K562 (cell line): ENCODE data around the gene WHAMM. TPM values are rescaled to one million over a fixed set of nuclear protein-coding genes. Genes with fewer than 3 reads are reported as not detected.

Source experiments
- ARHGAP35 ChIP-seq: fragments of 450-650 bp; IDR thresholded peaks from 2 replicates; pipeline ENCODE4 v1.6.1; 2018; ENCODE audit not compliant: partially characterized antibody
- CC2D1A ChIP-seq: fragments of 450-650 bp; IDR thresholded peaks from 2 replicates; pipeline ENCODE4 v1.6.1; 2017; ENCODE audit warnings: mild to moderate bottlenecking
- ETV1 ChIP-seq: fragments of 450-650 bp; conservative IDR thresholded peaks from 2 replicates; pipeline ENCODE4 v1.6.1; 2016; ENCODE audit warnings: missing genetic modification characterization, control low read depth, low read depth, missing compliant biosample characterization
- KLF6 ChIP-seq: fragments of 250-450 bp; sonication (Bioruptor Pico); IDR thresholded peaks from 2 replicates; pipeline ENCODE4 v1.4.0; 2020; ENCODE audit warnings: mild to moderate bottlenecking, moderate library complexity, borderline replicate concordance
- NCOA4 ChIP-seq: fragments of 450-650 bp; IDR thresholded peaks from 2 replicates; pipeline ENCODE4 v1.6.1; 2018; ENCODE audit warnings: mild to moderate bottlenecking; ENCODE audit not compliant: partially characterized antibody
- TEAD1 ChIP-seq, 2 experiments: fragments of 450-650 bp in 1 of 2; sonication (generic) in 1 of 2; formaldehyde crosslinking; IDR thresholded peaks; 2 replicates each; pipeline versions ENCODE4 v1.4.0 to v1.8.0; 2020 to 2022; ENCODE audit warnings: mild to moderate bottlenecking in 2 of 2, missing genetic modification reagents in 1 of 2
- U2AF2 ChIP-seq: fragments of 200-400 bp; formaldehyde crosslinking; optimal IDR thresholded peaks from 2 replicates; pipeline ENCODE3; 2017; ENCODE audit warnings: low read depth, mild to moderate bottlenecking, low read length
- ZKSCAN8 ChIP-seq: fragments of 200-800 bp; sonication (Bioruptor generic); IDR thresholded peaks from 2 replicates; pipeline ENCODE4 v1.6.1; 2016; ENCODE audit warnings: missing genetic modification characterization, missing compliant biosample characterization
- ZNF12 ChIP-seq: sonication (generic); formaldehyde crosslinking; IDR thresholded peaks from 2 replicates; pipeline ENCODE4 v1.4.0; 2020; ENCODE audit warnings: mild to moderate bottlenecking, missing genetic modification reagents
- ZNF124 ChIP-seq: sonication (generic); formaldehyde crosslinking; IDR thresholded peaks from 2 replicates; pipeline ENCODE4 v1.8.1; 2022; ENCODE audit warnings: missing genetic modification reagents
- ZNF507 ChIP-seq: conservative IDR thresholded peaks from 2 replicates; pipeline ENCODE4 v1.6.1; 2017; ENCODE audit warnings: missing genetic modification characterization, missing compliant biosample characterization
- ZNF75A ChIP-seq: fragments of 450-650 bp; formaldehyde crosslinking; IDR thresholded peaks from 2 replicates; pipeline ENCODE4 v1.4.0; 2020; ENCODE audit warnings: mild to moderate bottlenecking
- ZNF778 ChIP-seq: fragments of 450-650 bp; formaldehyde crosslinking; IDR thresholded peaks from 2 replicates; pipeline ENCODE4 v1.4.0; 2020; ENCODE audit warnings: mild to moderate bottlenecking, moderate library complexity
- ZNF830 ChIP-seq: fragments of 250-450 bp; sonication (Bioruptor Pico); IDR thresholded peaks from 2 replicates; pipeline ENCODE4 v1.5.0; 2021; ENCODE audit warnings: mild to moderate bottlenecking
- polyA plus RNA-seq, 8 experiments: library from polyadenylated mRNA; depleted of rRNA in 4 of 8; stranded (reverse) in 5 of 8; unstranded in 3 of 8; fragments of >200 nt; fragmentation: Nextera tagmentation in 2 of 8; fragmentation: Illumina TruSeq in 1 of 8; extraction: Ambion mirVana in 2 of 8; extraction: Trizol in 1 of 8; gene quantifications; 2 replicates each; pipeline versions ENCODE4 v1.2.1 to v1.2.3, GENCODE V29; 2011 to 2014; ENCODE audit warnings: inconsistent platforms in 1 of 8, missing spikeins in 1 of 8
- total RNA-seq, 7 experiments: library from RNA; depleted of rRNA in 6 of 7; stranded (reverse); fragments of >200 nt in 6 of 7; fragmentation: Illumina TruSeq in 2 of 7; extraction: Trizol in 2 of 7; gene quantifications; 2 replicates each; pipeline versions ENCODE4 v1.2.1 to v1.2.3, GENCODE V29; 2011 to 2021; ENCODE audit warnings: low replicate concordance in 1 of 7
- TF ChIP-seq, protein P1 (sequence below): fragments of 450-650 bp; IDR thresholded peaks from 2 replicates; pipeline ENCODE4 v1.6.1; 2018; ENCODE audit not compliant: partially characterized antibody
- TF ChIP-seq, protein P2 (sequence below): IDR thresholded peaks from 2 replicates; pipeline ENCODE4 v1.6.1; 2011; ENCODE audit warnings: borderline replicate concordance, low read depth, mild to moderate bottlenecking, moderate library complexity, low read length; ENCODE audit not compliant: insufficient read depth, poor library complexity, severe bottlenecking
- TF ChIP-seq, protein P3 (sequence below): sonication (generic); formaldehyde crosslinking; IDR thresholded peaks from 2 replicates; pipeline ENCODE4 v1.8.0; 2022; ENCODE audit warnings: mild to moderate bottlenecking, missing genetic modification reagents, borderline replicate concordance
- TF ChIP-seq, protein P4 (sequence below): fragments of 200-800 bp; sonication (Bioruptor generic); IDR thresholded peaks from 2 replicates; pipeline ENCODE4 v1.6.1; 2017; ENCODE audit warnings: missing genetic modification characterization, missing compliant biosample characterization
- TF ChIP-seq, protein P5 (sequence below): fragments of 250-450 bp; sonication (Bioruptor Pico); IDR thresholded peaks from 2 replicates; pipeline ENCODE4 v1.4.0; 2020

The WHAMM gene
- total and polyA plus RNA-seq, 9 of the 15 experiments (the other 6 are each of a cell fraction or from before 2014, with no cell fraction given), result 2.0 to 4.8 (median 3.6) TPM

DNA sequence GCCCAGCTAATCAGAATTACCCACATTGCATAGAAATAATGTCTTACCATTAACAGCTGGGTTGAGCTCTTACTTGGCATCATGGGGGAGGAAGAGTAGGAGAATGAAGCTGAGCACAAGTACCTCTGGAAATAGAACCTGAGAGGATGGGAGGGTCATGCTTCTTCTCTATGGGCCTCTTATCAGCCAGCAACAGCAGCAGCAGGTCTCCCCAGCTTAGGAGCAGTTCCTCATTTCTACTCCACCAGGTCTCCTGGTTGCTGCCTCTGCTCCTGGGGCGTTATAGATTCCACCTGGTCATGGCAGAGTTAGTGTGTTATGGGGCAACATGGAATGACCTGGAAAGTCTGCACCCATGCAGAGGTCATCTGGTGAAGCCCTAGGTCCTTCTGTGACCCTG, 6.9 kb upstream of the WHAMM start (continued):
- TF ChIP-seq, protein P1, sequence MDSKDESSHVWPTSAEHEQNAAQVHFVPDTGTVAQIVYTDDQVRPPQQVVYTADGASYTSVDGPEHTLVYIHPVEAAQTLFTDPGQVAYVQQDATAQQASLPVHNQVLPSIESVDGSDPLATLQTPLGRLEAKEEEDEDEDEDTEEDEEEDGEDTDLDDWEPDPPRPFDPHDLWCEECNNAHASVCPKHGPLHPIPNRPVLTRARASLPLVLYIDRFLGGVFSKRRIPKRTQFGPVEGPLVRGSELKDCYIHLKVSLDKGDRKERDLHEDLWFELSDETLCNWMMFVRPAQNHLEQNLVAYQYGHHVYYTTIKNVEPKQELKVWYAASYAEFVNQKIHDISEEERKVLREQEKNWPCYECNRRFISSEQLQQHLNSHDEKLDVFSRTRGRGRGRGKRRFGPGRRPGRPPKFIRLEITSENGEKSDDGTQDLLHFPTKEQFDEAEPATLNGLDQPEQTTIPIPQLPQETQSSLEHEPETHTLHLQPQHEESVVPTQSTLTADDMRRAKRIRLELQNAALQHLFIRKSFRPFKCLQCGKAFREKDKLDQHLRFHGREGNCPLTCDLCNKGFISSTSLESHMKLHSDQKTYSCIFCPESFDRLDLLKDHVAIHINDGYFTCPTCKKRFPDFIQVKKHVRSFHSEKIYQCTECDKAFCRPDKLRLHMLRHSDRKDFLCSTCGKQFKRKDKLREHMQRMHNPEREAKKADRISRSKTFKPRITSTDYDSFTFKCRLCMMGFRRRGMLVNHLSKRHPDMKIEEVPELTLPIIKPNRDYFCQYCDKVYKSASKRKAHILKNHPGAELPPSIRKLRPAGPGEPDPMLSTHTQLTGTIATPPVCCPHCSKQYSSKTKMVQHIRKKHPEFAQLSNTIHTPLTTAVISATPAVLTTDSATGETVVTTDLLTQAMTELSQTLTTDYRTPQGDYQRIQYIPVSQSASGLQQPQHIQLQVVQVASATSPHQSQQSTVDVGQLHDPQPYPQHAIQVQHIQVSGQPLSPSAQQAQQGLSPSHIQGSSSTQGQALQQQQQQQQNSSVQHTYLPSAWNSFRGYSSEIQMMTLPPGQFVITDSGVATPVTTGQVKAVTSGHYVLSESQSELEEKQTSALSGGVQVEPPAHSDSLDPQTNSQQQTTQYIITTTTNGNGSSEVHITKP, result no peak
- no peak for TF ChIP-seq ZNF778 (CRISPR knock-in tag)
- TF ChIP-seq, protein P2, sequence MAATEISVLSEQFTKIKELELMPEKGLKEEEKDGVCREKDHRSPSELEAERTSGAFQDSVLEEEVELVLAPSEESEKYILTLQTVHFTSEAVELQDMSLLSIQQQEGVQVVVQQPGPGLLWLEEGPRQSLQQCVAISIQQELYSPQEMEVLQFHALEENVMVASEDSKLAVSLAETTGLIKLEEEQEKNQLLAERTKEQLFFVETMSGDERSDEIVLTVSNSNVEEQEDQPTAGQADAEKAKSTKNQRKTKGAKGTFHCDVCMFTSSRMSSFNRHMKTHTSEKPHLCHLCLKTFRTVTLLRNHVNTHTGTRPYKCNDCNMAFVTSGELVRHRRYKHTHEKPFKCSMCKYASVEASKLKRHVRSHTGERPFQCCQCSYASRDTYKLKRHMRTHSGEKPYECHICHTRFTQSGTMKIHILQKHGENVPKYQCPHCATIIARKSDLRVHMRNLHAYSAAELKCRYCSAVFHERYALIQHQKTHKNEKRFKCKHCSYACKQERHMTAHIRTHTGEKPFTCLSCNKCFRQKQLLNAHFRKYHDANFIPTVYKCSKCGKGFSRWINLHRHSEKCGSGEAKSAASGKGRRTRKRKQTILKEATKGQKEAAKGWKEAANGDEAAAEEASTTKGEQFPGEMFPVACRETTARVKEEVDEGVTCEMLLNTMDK, result no peak
- peak; percentile 29; the same call in 1 of the 2 replicates for TF ChIP-seq CC2D1A
- TF ChIP-seq NCOA4, result no peak
- TF ChIP-seq ZNF75A (CRISPR knock-in tag), result no peak
- TF ChIP-seq U2AF2, result no peak
- TF ChIP-seq ZNF124, result no peak
- no peak for TF ChIP-seq ARHGAP35
- TF ChIP-seq ZNF507, result no peak
- TF ChIP-seq ZNF830 (CRISPR knock-in tag), result no peak
- no peak for TF ChIP-seq ZNF12 (CRISPR knock-in tag)
- TF ChIP-seq, protein P3, sequence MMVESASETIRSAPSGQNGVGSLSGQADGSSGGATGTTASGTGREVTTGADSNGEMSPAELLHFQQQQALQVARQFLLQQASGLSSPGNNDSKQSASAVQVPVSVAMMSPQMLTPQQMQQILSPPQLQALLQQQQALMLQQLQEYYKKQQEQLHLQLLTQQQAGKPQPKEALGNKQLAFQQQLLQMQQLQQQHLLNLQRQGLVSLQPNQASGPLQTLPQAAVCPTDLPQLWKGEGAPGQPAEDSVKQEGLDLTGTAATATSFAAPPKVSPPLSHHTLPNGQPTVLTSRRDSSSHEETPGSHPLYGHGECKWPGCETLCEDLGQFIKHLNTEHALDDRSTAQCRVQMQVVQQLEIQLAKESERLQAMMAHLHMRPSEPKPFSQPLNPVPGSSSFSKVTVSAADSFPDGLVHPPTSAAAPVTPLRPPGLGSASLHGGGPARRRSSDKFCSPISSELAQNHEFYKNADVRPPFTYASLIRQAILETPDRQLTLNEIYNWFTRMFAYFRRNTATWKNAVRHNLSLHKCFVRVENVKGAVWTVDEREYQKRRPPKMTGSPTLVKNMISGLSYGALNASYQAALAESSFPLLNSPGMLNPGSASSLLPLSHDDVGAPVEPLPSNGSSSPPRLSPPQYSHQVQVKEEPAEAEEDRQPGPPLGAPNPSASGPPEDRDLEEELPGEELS (CRISPR knock-in tag), result no peak
- TF ChIP-seq, protein P4, sequence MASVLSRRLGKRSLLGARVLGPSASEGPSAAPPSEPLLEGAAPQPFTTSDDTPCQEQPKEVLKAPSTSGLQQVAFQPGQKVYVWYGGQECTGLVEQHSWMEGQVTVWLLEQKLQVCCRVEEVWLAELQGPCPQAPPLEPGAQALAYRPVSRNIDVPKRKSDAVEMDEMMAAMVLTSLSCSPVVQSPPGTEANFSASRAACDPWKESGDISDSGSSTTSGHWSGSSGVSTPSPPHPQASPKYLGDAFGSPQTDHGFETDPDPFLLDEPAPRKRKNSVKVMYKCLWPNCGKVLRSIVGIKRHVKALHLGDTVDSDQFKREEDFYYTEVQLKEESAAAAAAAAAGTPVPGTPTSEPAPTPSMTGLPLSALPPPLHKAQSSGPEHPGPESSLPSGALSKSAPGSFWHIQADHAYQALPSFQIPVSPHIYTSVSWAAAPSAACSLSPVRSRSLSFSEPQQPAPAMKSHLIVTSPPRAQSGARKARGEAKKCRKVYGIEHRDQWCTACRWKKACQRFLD (CRISPR knock-in tag), result 0 out of 2 replicates have a peak, but pooled peaks have one; percentile 17
- no peak for TF ChIP-seq ZKSCAN8
- TF ChIP-seq KLF6 (CRISPR knock-in tag), result no peak
- no peak for TF ChIP-seq ETV1 (tag)
- no peak for TF ChIP-seq TEAD1 (CRISPR knock-in tag; IDR thresholded peaks at IDR 0.05)
- TF ChIP-seq, protein P5, sequence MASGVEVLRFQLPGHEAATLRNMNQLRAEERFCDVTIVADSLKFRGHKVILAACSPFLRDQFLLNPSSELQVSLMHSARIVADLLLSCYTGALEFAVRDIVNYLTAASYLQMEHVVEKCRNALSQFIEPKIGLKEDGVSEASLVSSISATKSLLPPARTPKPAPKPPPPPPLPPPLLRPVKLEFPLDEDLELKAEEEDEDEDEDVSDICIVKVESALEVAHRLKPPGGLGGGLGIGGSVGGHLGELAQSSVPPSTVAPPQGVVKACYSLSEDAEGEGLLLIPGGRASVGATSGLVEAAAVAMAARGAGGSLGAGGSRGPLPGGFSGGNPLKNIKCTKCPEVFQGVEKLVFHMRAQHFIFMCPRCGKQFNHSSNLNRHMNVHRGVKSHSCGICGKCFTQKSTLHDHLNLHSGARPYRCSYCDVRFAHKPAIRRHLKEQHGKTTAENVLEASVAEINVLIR (CRISPR knock-in tag), result no peak
